Epithelial cell of esophagus (primary cell): ENCODE measurements around the gene HCN1.
A peak's percentile ranks its signal among the peaks of the same experiment; 100 is the strongest.
"Not testable (repeated sequence)": the region's sequence is repeated elsewhere in the genome, so short reads cannot be mapped to it uniquely, and the experiment has no call there.

Experiments used
- DNase-seq: peaks from one replicate; pipeline ENCODE4 v3.0.0; 2010; ENCODE audit warnings: low read depth
- H3K4me3 ChIP-seq: 2 replicates; pipeline ENCODE4 v1.5.1; 2011; ENCODE audit warnings: mild to moderate bottlenecking, low read length, control low read depth
- TF ChIP-seq, protein P1 (sequence below): IDR thresholded peaks from 2 replicates; pipeline ENCODE4 v1.5.1; 2011; ENCODE audit warnings: low read depth, mild to moderate bottlenecking, low read length, control low read depth, inconsistent platforms; ENCODE audit not compliant: insufficient read depth; ENCODE audit errors: missing control alignments

The HCN1 gene

DNA sequence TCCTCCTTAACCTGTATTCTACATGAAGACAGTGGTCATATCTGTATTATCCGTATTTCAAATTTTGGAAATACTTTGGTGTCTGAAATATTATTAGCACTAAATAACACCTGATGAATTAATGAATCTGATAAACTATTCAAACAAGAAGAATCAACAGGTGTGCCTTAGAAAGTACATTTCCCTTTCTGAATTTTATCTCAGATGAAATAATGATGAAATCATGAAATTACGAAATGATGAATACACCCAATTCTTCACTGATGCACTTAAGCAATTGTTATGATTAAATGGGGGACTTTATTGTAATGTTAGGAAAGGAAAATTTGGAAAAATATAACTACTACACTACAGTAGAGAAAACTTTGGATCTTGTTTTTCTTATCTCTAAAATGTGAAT lies 313.6 kb downstream of the HCN1 start:
- DNase-seq: no peak
- TF ChIP-seq, protein P1, sequence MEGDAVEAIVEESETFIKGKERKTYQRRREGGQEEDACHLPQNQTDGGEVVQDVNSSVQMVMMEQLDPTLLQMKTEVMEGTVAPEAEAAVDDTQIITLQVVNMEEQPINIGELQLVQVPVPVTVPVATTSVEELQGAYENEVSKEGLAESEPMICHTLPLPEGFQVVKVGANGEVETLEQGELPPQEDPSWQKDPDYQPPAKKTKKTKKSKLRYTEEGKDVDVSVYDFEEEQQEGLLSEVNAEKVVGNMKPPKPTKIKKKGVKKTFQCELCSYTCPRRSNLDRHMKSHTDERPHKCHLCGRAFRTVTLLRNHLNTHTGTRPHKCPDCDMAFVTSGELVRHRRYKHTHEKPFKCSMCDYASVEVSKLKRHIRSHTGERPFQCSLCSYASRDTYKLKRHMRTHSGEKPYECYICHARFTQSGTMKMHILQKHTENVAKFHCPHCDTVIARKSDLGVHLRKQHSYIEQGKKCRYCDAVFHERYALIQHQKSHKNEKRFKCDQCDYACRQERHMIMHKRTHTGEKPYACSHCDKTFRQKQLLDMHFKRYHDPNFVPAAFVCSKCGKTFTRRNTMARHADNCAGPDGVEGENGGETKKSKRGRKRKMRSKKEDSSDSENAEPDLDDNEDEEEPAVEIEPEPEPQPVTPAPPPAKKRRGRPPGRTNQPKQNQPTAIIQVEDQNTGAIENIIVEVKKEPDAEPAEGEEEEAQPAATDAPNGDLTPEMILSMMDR: no peak
- no peak overlapping the region for H3K4me3 ChIP-seq

DNA sequence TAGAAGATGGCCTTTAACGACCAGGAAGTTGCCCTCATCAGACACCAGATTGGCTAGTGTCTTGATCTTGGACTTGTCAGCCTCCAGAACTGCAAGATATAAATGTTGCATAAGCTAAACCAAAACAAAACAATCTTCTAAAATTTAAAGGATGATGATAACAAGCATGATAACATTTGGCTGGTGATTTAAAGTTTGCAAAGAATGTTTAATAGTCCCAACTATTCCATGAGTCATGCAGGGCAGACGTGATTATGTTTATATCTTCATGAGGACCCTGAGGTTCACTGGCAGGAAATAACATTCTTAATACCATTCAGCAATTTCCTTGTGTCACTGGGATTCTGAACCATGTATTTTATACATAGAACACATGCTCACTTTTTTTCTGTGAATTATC lies 319.8 kb downstream of the HCN1 start:
- DNase-seq: no peak
- TF ChIP-seq, protein P1: no peak
- no peak overlapping the region for H3K4me3 ChIP-seq

GRCh38 chr5:45372629-45373028 lies 323.6 kb downstream of the HCN1 start:
- TF ChIP-seq, protein P1: no peak
- no peak for DNase-seq
- H3K4me3 ChIP-seq: no peak overlapping the region

GRCh38 chr5:45371423-45371822 lies 324.8 kb downstream of the HCN1 start:
- not testable (repeated sequence) for H3K4me3 ChIP-seq, DNase-seq

GRCh38 chr5:45355189-45355992 lies 340.8 kb downstream of the HCN1 start:
- DNase-seq: peak; percentile 1
- TF ChIP-seq, protein P1: no peak
- no peak overlapping the region for H3K4me3 ChIP-seq

DNA sequence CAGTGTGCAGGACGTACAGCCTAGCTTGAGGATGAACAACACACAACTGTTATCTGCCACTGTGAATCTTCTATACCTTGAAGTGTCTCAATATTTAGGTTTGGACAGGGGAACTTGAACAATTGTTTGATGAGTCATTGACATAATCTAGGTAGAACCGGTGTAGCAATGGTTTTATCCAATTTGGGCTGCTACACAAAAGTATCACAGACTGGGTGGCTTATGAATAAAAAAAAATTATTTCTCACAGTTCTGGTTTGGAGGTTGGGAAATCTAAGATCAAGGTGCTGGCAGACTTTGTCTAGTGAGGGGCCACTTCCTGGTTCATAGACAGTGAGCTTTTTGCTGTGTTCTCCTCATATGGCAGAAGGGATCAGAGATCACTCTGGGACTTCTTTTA lies 359.7 kb downstream of the HCN1 start:
- TF ChIP-seq, protein P1: no peak
- no peak for DNase-seq
- H3K4me3 ChIP-seq: no peak overlapping the region

- no peak overlapping the region for H3K4me3 ChIP-seq
- DNase-seq: no peak
- TF ChIP-seq, protein P1: no peak
Measured at GRCh38 chr5:45335978-45336377, 360.2 kb downstream of the HCN1 start.
